ENCODE measurements around the gene VAC14. TPM values are rescaled to one million over a fixed set of nuclear protein-coding genes. Genes with fewer than 3 reads are reported as not detected.

The VAC14 gene
- total and polyA plus RNA-seq, 2 experiments from 2014 or later = 27.1 to 32.4 TPM

DNA sequence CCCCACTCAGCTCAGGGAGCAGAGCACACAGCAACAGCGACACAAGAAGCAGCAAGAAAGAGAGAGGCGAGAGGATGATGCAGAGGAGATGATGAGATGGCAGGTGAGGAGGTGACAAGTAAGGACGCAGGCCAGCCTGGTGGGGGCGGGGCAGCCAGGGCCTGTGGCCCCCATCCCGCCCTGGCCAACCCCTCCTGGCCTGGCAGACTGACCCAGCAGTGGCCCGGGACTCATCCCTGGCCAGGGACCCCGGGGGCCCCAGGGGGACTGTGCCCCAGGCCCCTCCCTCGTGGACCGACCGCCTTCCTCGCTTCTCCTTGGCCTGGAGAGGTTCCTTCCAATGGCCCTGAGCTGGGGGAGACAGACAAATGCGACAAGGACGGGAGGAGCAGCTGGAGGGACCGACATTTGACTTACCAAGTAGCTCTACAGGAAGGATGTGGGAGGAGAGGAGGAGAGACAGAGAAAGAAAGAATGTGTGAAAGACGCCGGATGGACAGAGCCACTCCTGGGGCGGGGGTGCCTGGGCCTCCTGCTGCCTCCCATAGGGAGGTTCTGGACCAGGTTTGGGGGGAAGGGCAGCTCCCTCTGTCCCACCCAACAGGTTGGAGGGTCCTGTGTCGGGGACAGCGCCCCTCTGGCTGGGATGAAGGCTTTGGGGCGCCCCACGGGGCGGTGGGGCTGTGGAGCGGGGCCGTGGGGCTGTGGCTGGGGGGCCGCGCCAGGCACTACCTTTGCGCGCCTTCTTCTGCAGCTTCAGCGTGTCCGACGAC lies 121.9 kb downstream of the VAC14 start:
- H3F3A ChIP-seq (ENCODE audit: insufficient read depth) = no peaks in the 10 kb centered on the region
- H2AFZ ChIP-seq = no peak overlapping the region
- H3K9me2 ChIP-seq (ENCODE audit: insufficient read depth) = no peaks in the 10 kb centered on the region
- no peak for DNase-seq
- no peak overlapping the region for H3K9ac ChIP-seq
- H3K36me3 ChIP-seq (ENCODE audit: low read depth) = peaks cover 18% of the 10 kb centered on the region; the same call in 1 of the 2 replicates
- H3K79me2 ChIP-seq (ENCODE audit: insufficient read depth) = peaks cover 41% of the 10 kb centered on the region
- no peaks in the 10 kb centered on the region for H3K27me3 ChIP-seq (replicated peaks; ENCODE audit: insufficient read depth)
- H3K4me3 ChIP-seq = no peak overlapping the region
- no peak overlapping the region for H3K4me2 ChIP-seq (ENCODE audit: unreplicated experiment)
- H4K20me1 ChIP-seq (ENCODE audit: insufficient read depth) = no peaks in the 10 kb centered on the region
- no peaks in the 10 kb centered on the region for H3K9me3 ChIP-seq (ENCODE audit: low read depth)
- H3K4me1 ChIP-seq (ENCODE audit: insufficient read depth) = peaks cover 5% of the 10 kb centered on the region
- no peak overlapping the region for H3K27ac ChIP-seq
- in situ Hi-C loops (cut with MboI) = no loop called here
- 88 to 92% methylated on average over 14 to 29 of the region's 31 CpGs for WGBS, 2 experiments (ENCODE audit: low coverage in 1 of 2, low lambda C conversion rate in 2 of 2, missing lambda C conversion rate in 2 of 2)
- TF ChIP-seq EZH2phosphoT487 (IDR thresholded peaks at IDR 0.05; ENCODE audit: insufficient read depth, low read depth) = no peak

DNA sequence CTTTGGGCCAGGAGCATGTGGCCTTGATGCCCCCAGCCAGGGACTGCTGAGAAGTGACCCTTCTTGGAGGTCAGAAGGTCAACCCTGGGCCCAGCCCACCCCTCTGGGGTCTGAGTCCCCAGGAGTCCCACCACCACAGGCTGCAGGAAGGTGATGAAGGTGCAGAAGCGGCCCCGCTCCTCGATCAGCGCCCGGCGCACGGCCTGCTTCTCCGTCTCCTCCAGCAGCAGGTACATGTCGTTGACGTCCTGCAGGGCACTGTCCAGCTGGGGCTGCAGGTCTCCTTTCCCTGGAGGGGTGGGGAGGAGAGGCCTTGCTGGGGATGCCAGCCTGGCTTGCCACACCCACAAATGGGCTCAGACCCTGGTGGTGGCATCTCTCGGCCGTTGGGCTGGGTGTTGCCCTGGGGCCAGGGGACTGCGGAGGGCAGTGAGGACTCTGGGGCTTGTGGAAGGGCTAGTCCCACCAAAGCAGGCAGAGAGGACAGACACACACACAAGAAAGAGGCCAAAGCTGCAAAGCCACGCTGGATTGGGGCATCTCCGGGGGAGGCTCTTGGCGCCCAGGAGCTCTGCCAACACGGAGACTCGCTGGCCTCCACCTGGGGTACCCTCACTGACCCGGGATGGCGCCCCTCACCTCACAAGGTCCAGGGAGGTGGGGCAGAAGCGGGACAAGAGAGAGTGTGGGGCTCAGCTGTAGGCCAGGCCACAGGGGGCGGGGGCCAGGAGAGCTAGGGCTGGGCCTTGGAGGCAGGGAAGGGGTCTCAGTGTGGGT lies 122.6 kb downstream of the VAC14 start:
- H3F3A ChIP-seq (ENCODE audit: insufficient read depth) = no peaks in the 10 kb centered on the region
- peaks cover 33% of the 10 kb centered on the region for H3K79me2 ChIP-seq (ENCODE audit: insufficient read depth)
- H4K20me1 ChIP-seq (ENCODE audit: insufficient read depth) = no peaks in the 10 kb centered on the region
- H3K4me3 ChIP-seq = no peak overlapping the region
- no peaks in the 10 kb centered on the region for H3K9me3 ChIP-seq (ENCODE audit: low read depth)
- H2AFZ ChIP-seq = no peak overlapping the region
- H3K4me1 ChIP-seq (ENCODE audit: insufficient read depth) = no peaks in the 10 kb centered on the region
- TF ChIP-seq EZH2 (IDR thresholded peaks at IDR 0.05; ENCODE audit: insufficient read depth, poor library complexity, severe bottlenecking) = no peak
- TF ChIP-seq EZH2phosphoT487 (IDR thresholded peaks at IDR 0.05; ENCODE audit: insufficient read depth, low read depth) = no peak
- 87 to 93% methylated on average over 18 to 22 of the region's 22 CpGs for WGBS, 2 experiments (ENCODE audit: low coverage in 1 of 2, low lambda C conversion rate in 2 of 2, missing lambda C conversion rate in 2 of 2)
- no peaks in the 10 kb centered on the region for H3K9me2 ChIP-seq (ENCODE audit: insufficient read depth)
- no peak overlapping the region for H3K9ac ChIP-seq
- H3K27ac ChIP-seq = no peak overlapping the region
- H3K4me2 ChIP-seq (ENCODE audit: unreplicated experiment) = no peak overlapping the region
- no peaks in the 10 kb centered on the region for H3K27me3 ChIP-seq (replicated peaks; ENCODE audit: insufficient read depth)
- peaks cover 26% of the 10 kb centered on the region for H3K36me3 ChIP-seq (ENCODE audit: low read depth)
- in situ Hi-C loops (cut with MboI) = no loop called here
- DNase-seq = no peak

DNA sequence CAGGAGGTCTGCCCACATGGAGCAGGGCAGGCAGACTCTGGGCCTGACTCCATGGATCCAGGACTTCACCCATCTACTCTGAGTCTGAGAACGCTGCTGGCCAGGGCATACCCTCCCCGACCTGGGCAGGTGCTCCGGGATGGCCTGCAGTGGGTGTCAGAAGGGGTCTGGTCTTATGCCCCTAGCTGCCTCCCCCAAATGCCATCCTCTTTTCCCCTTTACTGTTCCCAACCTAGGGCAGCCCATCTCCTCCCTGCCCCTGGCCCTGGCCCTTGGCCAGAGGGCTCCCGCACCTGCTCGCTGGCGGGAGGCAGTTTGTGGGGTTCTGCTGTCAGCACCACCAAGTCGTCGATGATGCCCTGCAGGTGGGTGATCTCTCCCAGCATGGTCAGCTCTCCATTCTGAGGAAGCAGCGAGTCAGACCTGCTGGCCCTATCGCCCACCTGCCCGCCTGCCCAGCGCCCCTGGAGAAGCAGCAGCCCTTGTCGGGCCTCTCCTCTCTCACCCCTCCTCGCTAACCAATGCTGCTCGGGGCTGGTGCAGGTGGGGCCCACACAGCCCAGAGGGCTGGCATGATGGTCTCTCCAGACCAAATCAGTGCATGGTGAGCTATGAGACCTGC lies 123.3 kb downstream of the VAC14 start:
- H3K36me3 ChIP-seq (ENCODE audit: low read depth) = peaks cover 33% of the 10 kb centered on the region
- H2AFZ ChIP-seq = no peak overlapping the region
- TF ChIP-seq EZH2 (IDR thresholded peaks at IDR 0.05; ENCODE audit: insufficient read depth, poor library complexity, severe bottlenecking) = no peak
- no peak for TF ChIP-seq EZH2phosphoT487 (IDR thresholded peaks at IDR 0.05; ENCODE audit: insufficient read depth, low read depth)
- no peaks in the 10 kb centered on the region for H3K9me3 ChIP-seq (ENCODE audit: low read depth)
- H3F3A ChIP-seq (ENCODE audit: insufficient read depth) = no peaks in the 10 kb centered on the region
- in situ Hi-C loops (cut with MboI) = no loop called here
- no peaks in the 10 kb centered on the region for H3K27me3 ChIP-seq (replicated peaks; ENCODE audit: insufficient read depth)
- H3K9ac ChIP-seq = no peak overlapping the region
- H3K9me2 ChIP-seq (ENCODE audit: insufficient read depth) = no peaks in the 10 kb centered on the region
- no peak overlapping the region for H3K4me2 ChIP-seq (ENCODE audit: unreplicated experiment)
- H3K4me3 ChIP-seq = no peak overlapping the region
- H4K20me1 ChIP-seq (ENCODE audit: insufficient read depth) = no peaks in the 10 kb centered on the region
- WGBS, 2 experiments (ENCODE audit: low coverage in 1 of 2, low lambda C conversion rate in 2 of 2, missing lambda C conversion rate in 2 of 2) = 84 to 86% methylated on average over 15 of the region's 15 CpGs
- peaks cover 26% of the 10 kb centered on the region for H3K79me2 ChIP-seq (ENCODE audit: insufficient read depth)
- H3K4me1 ChIP-seq (ENCODE audit: insufficient read depth) = no peaks in the 10 kb centered on the region
- H3K27ac ChIP-seq = no peak overlapping the region
- no peak for DNase-seq

DNA sequence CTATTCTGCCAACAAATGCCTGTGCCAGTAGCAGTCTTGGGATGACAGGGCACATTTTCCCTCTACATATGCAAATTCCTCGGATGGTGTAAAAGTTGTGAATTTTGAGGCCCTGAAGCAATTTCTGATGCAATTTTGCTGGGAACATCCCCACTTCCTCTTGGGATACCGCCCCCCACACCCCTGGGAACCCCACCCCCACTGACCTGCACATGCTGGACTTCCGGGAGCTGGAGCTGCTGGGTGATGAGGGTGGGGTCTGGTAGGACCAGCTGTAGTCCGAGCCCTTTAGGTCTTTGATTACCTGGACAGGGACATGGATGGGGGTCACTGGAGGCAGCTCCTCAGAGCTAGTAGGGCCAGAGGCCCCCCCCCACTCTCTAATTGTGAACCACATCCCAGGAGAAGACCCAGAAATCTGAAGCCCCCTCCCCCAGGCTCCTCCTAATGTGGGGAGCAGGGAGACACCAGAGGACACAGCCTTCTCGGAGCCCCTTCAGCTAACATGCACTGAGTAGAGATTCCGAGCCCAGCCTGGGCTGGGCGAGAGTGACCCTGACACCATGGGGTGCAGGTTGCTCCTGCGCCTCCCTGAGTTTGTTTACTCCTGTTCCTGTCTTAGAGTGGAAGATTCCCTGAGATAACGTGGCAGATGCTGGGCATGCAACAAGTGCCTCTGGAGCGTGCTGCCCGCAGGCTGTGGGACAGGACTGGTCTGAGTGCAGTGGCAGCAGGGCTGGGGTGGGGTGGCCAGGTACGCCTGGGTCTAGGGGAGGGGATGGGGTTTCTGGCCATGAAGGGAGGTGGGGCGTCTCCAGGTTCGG lies 124.1 kb downstream of the VAC14 start:
- H3K9me3 ChIP-seq (ENCODE audit: low read depth) = no peaks in the 10 kb centered on the region
- peaks cover 19% of the 10 kb centered on the region for H3K79me2 ChIP-seq (ENCODE audit: insufficient read depth)
- no peak overlapping the region for H3K4me2 ChIP-seq (ENCODE audit: unreplicated experiment)
- no peak overlapping the region for H2AFZ ChIP-seq
- H4K20me1 ChIP-seq (ENCODE audit: insufficient read depth) = no peaks in the 10 kb centered on the region
- no peaks in the 10 kb centered on the region for H3K4me1 ChIP-seq (ENCODE audit: insufficient read depth)
- no peak for TF ChIP-seq EZH2 (IDR thresholded peaks at IDR 0.05; ENCODE audit: insufficient read depth, poor library complexity, severe bottlenecking)
- no peak for TF ChIP-seq EZH2phosphoT487 (IDR thresholded peaks at IDR 0.05; ENCODE audit: insufficient read depth, low read depth)
- no peaks in the 10 kb centered on the region for H3K27me3 ChIP-seq (replicated peaks; ENCODE audit: insufficient read depth)
- no peak overlapping the region for H3K9ac ChIP-seq
- WGBS, 2 experiments (ENCODE audit: low coverage in 1 of 2, low lambda C conversion rate in 2 of 2, missing lambda C conversion rate in 2 of 2) = 89 to 95% methylated on average over 12 to 14 of the region's 14 CpGs
- H3K36me3 ChIP-seq (ENCODE audit: low read depth) = peaks cover 38% of the 10 kb centered on the region
- peak; percentile 51 for DNase-seq
- H3K4me3 ChIP-seq = no peak overlapping the region
- no peaks in the 10 kb centered on the region for H3K9me2 ChIP-seq (ENCODE audit: insufficient read depth)
- in situ Hi-C loops (cut with MboI) = no loop called here
- H3F3A ChIP-seq (ENCODE audit: insufficient read depth) = no peaks in the 10 kb centered on the region
- 0 out of 2 replicates have a peak overlapping the region, but pooled peaks have one; percentile 15 for H3K27ac ChIP-seq

Measured in GM23248 (cell line).